HCT116 (cell line): ENCODE results near the gene DIO2. TPM values are rescaled to one million over a fixed set of nuclear protein-coding genes. Genes with fewer than 3 reads are reported as not detected.

ENCODE experiments used
- ATAC-seq: fragments of 200-7000 bp; cut with Tn5 transposase; 2 replicates; pipeline ENCODE4 v1.9.1; 2020; ENCODE audit warnings: mild to moderate bottlenecking, moderate library complexity
- BruUV-seq: library from RNA; stranded (reverse); fragments of 400-500 nt; replicated peaks from 2 replicates; lab custom pipeline; 2021; lab: Mats Ljungman, UMichigan
- CTCF ChIA-PET: fragments of 300-600 bp; sonication (Branson Sonifier 250); formaldehyde crosslinking; loops from one replicate; lab custom pipeline; 2021; ENCODE audit warnings: antibody characterized with exemption; lab: Charles Lee
- POLR2A ChIA-PET: fragments of 300-600, 350-600 bp; sonication (Branson Sonifier 250); formaldehyde crosslinking; loops from one replicate; lab custom pipeline; 2021; ENCODE audit warnings: antibody characterized with exemption; lab: Charles Lee
- RAD21 ChIA-PET, 2 experiments: fragments of 300-600 bp; sonication (Branson Sonifier 250); formaldehyde crosslinking; loops; one replicate each; lab custom pipeline; 2023; ENCODE audit warnings: low total read pairs in 2 of 2; ENCODE audit not compliant: uncharacterized antibody in 2 of 2, unreplicated experiment in 2 of 2, low non-redundant PET in 1 of 2; lab: Charles Lee
- DNase-seq: peaks from one replicate; pipeline ENCODE4 v3.0.0-alpha.2; 2010; ENCODE audit warnings: low read depth, low spot score
- H2AFZ ChIP-seq: fragments of 200-600 bp; shearing (Covaris generic), sonication (generic); 2 replicates; pipeline ENCODE4 v1.6.1; 2017; ENCODE audit warnings: low read depth, mixed run types, mixed read lengths, antibody characterized with exemption, low read length; ENCODE audit not compliant: poor library complexity, severe bottlenecking
- H3K27ac ChIP-seq: 2 replicates; pipeline ENCODE4 v1.5.1; 2012; ENCODE audit warnings: low read depth, low read length
- H3K27me3 ChIP-seq: fragments of 200-600 bp; sonication (generic); 2 replicates; pipeline ENCODE4 v1.6.1; 2016; ENCODE audit warnings: mixed run types, low read length, mixed read lengths; ENCODE audit not compliant: insufficient read depth
- H3K36me3 ChIP-seq, 2 experiments: fragments of 200-500 bp in 1 of 2; fragments of 200-600 bp in 1 of 2; sonication (Bioruptor generic) in 1 of 2; sonication (generic) in 1 of 2; 2 replicates each; pipeline versions ENCODE4 v1.5.1 to v1.6.1; 2014 to 2016; ENCODE audit warnings: low read length in 2 of 2, inconsistent platforms in 1 of 2, mixed read lengths in 1 of 2, mixed run types in 1 of 2; ENCODE audit not compliant: insufficient read depth in 2 of 2, control insufficient read depth in 1 of 2
- H3K4me1 ChIP-seq, 2 experiments: fragments of 200-600 bp in 1 of 2; sonication (generic) in 1 of 2; 2 replicates each; pipeline versions ENCODE4 v1.5.1 to v1.6.1; 2012 to 2017; ENCODE audit warnings: low read length in 2 of 2, inconsistent platforms in 1 of 2, mild to moderate bottlenecking in 1 of 2, mixed read lengths in 1 of 2, mixed run types in 1 of 2, moderate library complexity in 1 of 2; ENCODE audit not compliant: insufficient read depth in 2 of 2, control insufficient read depth in 1 of 2
- H3K4me2 ChIP-seq: fragments of 200-600 bp; sonication (generic); 2 replicates; pipeline ENCODE4 v1.6.1; 2017; ENCODE audit warnings: mixed run types, low read length, mixed read lengths
- H3K4me3 ChIP-seq, 2 experiments: fragments of 200-600 bp in 1 of 2; sonication (generic) in 1 of 2; replicated peaks in 1 of 2; 2 replicates each; pipeline ENCODE4 v1.5.1; 2011 to 2016; ENCODE audit warnings: low read length in 2 of 2, control low read depth in 1 of 2, low read depth in 1 of 2, mild to moderate bottlenecking in 1 of 2, mixed read lengths in 1 of 2, mixed run types in 1 of 2
- H3K79me2 ChIP-seq: fragments of 200-600 bp; sonication (generic); 2 replicates; pipeline ENCODE4 v1.6.1; 2017; ENCODE audit warnings: mild to moderate bottlenecking, mixed run types, low read length, moderate library complexity, mixed read lengths; ENCODE audit not compliant: insufficient read depth
- H3K9ac ChIP-seq: fragments of 200-600 bp; sonication (generic); 2 replicates; pipeline ENCODE4 v1.6.1; 2016; ENCODE audit warnings: low read length, mixed read lengths
- H3K9me2 ChIP-seq: fragments of 200-600 bp; sonication (generic), shearing (Covaris generic); 2 replicates; pipeline ENCODE4 v1.6.1; 2017; ENCODE audit warnings: mixed run types, mild to moderate bottlenecking, moderate library complexity; ENCODE audit not compliant: insufficient read depth
- H3K9me3 ChIP-seq, 2 experiments: fragments of 200-500 bp in 1 of 2; fragments of 200-600 bp in 1 of 2; sonication (Bioruptor generic) in 1 of 2; sonication (generic) in 1 of 2; 2 replicates each; pipeline ENCODE4 v1.6.1; 2014 to 2017; ENCODE audit warnings: low read length in 2 of 2, mixed read lengths in 2 of 2, inconsistent platforms in 1 of 2, low read depth in 1 of 2, mild to moderate bottlenecking in 1 of 2, mixed run types in 1 of 2, moderate library complexity in 1 of 2; ENCODE audit not compliant: control insufficient read depth in 1 of 2, insufficient read depth in 1 of 2
- H4K20me1 ChIP-seq: fragments of 200-600 bp; sonication (generic), shearing (Covaris generic); 2 replicates; pipeline ENCODE4 v1.6.1; 2017; ENCODE audit warnings: mixed run types, mild to moderate bottlenecking, moderate library complexity; ENCODE audit not compliant: insufficient read depth
- CBX3 ChIP-seq: IDR thresholded peaks from 2 replicates; pipeline ENCODE4 v1.6.1; 2012; ENCODE audit warnings: low read depth
- EGR1 ChIP-seq: IDR thresholded peaks from 2 replicates; pipeline ENCODE4 v1.6.1; 2012; ENCODE audit warnings: low read depth
- ELF1 ChIP-seq: IDR thresholded peaks from 2 replicates; pipeline ENCODE4 v1.6.1; 2012; ENCODE audit warnings: low read depth, borderline replicate concordance
- FOSL1 ChIP-seq: IDR thresholded peaks from 2 replicates; pipeline ENCODE4 v1.6.1; 2012; ENCODE audit warnings: low read depth
- JUND ChIP-seq: IDR thresholded peaks from 2 replicates; pipeline ENCODE4 v1.6.1; 2012
- RAD21 ChIP-seq: IDR thresholded peaks from 2 replicates; pipeline ENCODE4 v1.6.1; 2012; ENCODE audit warnings: low read depth, mild to moderate bottlenecking
- SP1 ChIP-seq: IDR thresholded peaks from 2 replicates; pipeline ENCODE4 v1.6.1; 2012; ENCODE audit warnings: low read depth
- YY1 ChIP-seq: IDR thresholded peaks from 2 replicates; pipeline ENCODE4 v1.6.1; 2011; ENCODE audit warnings: low read length, low read depth, moderate library complexity, mild to moderate bottlenecking; ENCODE audit not compliant: insufficient replicate concordance; ENCODE audit errors: extremely low read depth
- intact Hi-C: fragments of 100-400 bp; cut with micrococcal nuclease; formaldehyde crosslinking; loops from 2 replicates; pipeline ENCODE4 v1.10.0; 2022
- total RNA-seq: library from RNA; stranded (reverse); gene quantifications from one replicate; pipeline ENCODE4 v1.2.1, GENCODE V29; 2021; ENCODE audit not compliant: unreplicated experiment
- TF ChIP-seq, protein P1 (sequence below): IDR thresholded peaks from 2 replicates; pipeline ENCODE4 v1.6.1; 2012
- TF ChIP-seq, protein P2 (sequence below): IDR thresholded peaks from 2 replicates; pipeline ENCODE4 v1.6.1; 2012; ENCODE audit warnings: low read depth
- TF ChIP-seq, protein P3 (sequence below), 3 experiments: fragments of 200-600 bp in 1 of 3; sonication (generic) in 1 of 3; IDR thresholded peaks in 2 of 3; conservative IDR thresholded peaks in 1 of 3; 2 replicates each; pipeline ENCODE4 v1.5.1; 2012 to 2017; ENCODE audit warnings: low read depth in 2 of 3, low read length in 2 of 3, antibody characterized with exemption in 1 of 3, borderline replicate concordance in 1 of 3, control low read depth in 1 of 3, mild to moderate bottlenecking in 1 of 3, mixed read lengths in 1 of 3, mixed run types in 1 of 3, moderate library complexity in 1 of 3; ENCODE audit not compliant: insufficient read depth in 1 of 3
- TF ChIP-seq, protein P4 (sequence below): IDR thresholded peaks from 2 replicates; pipeline ENCODE4 v1.6.1; 2012

The DIO2 gene
- total RNA-seq, 1 experiment from 2014 or later: 0.10 TPM

GRCh38 chr14:80206351-80207080, 4.8 kb downstream of the DIO2 start:
- Histone ChIP-seq H3K79me2 (no peaks in the 10 kb centered on the region), H3K9me2 (no peaks in the 10 kb centered on the region), H3K9ac (no peak overlapping the region), H3K27ac (no peak overlapping the region), H3K27me3 (no peaks in the 10 kb centered on the region), H4K20me1 (no peaks in the 10 kb centered on the region), H3K4me1 (no peaks in the 10 kb centered on the region), H3K4me2 (no peak overlapping the region), H2AFZ (no peak overlapping the region), H3K9me3 (no peaks in the 10 kb centered on the region), H3K36me3 (no peaks in the 10 kb centered on the region), H3K4me3 (no peak overlapping the region)
- ATAC-seq: no peak
- TF ChIP-seq CBX3: no peak
- no peak for TF ChIP-seq SP1
- TF ChIP-seq, protein P1, sequence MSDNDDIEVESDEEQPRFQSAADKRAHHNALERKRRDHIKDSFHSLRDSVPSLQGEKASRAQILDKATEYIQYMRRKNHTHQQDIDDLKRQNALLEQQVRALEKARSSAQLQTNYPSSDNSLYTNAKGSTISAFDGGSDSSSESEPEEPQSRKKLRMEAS: no peak
- no peak for TF ChIP-seq ELF1
- no peak for TF ChIP-seq YY1
- TF ChIP-seq EGR1: no peak
- TF ChIP-seq, protein P2, sequence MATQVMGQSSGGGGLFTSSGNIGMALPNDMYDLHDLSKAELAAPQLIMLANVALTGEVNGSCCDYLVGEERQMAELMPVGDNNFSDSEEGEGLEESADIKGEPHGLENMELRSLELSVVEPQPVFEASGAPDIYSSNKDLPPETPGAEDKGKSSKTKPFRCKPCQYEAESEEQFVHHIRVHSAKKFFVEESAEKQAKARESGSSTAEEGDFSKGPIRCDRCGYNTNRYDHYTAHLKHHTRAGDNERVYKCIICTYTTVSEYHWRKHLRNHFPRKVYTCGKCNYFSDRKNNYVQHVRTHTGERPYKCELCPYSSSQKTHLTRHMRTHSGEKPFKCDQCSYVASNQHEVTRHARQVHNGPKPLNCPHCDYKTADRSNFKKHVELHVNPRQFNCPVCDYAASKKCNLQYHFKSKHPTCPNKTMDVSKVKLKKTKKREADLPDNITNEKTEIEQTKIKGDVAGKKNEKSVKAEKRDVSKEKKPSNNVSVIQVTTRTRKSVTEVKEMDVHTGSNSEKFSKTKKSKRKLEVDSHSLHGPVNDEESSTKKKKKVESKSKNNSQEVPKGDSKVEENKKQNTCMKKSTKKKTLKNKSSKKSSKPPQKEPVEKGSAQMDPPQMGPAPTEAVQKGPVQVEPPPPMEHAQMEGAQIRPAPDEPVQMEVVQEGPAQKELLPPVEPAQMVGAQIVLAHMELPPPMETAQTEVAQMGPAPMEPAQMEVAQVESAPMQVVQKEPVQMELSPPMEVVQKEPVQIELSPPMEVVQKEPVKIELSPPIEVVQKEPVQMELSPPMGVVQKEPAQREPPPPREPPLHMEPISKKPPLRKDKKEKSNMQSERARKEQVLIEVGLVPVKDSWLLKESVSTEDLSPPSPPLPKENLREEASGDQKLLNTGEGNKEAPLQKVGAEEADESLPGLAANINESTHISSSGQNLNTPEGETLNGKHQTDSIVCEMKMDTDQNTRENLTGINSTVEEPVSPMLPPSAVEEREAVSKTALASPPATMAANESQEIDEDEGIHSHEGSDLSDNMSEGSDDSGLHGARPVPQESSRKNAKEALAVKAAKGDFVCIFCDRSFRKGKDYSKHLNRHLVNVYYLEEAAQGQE: no peak
- TF ChIP-seq, protein P3, sequence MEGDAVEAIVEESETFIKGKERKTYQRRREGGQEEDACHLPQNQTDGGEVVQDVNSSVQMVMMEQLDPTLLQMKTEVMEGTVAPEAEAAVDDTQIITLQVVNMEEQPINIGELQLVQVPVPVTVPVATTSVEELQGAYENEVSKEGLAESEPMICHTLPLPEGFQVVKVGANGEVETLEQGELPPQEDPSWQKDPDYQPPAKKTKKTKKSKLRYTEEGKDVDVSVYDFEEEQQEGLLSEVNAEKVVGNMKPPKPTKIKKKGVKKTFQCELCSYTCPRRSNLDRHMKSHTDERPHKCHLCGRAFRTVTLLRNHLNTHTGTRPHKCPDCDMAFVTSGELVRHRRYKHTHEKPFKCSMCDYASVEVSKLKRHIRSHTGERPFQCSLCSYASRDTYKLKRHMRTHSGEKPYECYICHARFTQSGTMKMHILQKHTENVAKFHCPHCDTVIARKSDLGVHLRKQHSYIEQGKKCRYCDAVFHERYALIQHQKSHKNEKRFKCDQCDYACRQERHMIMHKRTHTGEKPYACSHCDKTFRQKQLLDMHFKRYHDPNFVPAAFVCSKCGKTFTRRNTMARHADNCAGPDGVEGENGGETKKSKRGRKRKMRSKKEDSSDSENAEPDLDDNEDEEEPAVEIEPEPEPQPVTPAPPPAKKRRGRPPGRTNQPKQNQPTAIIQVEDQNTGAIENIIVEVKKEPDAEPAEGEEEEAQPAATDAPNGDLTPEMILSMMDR (IDR thresholded peaks at IDR 0.05 in 2 of 3, conservative IDR thresholded peaks at IDR 0.05 in 1 of 3; ENCODE audit: borderline replicate concordance in 1 of 3, insufficient read depth in 1 of 3, low read depth in 2 of 3, low read length in 2 of 3): no peak
- TF ChIP-seq FOSL1: no peak
- TF ChIP-seq, protein P4, sequence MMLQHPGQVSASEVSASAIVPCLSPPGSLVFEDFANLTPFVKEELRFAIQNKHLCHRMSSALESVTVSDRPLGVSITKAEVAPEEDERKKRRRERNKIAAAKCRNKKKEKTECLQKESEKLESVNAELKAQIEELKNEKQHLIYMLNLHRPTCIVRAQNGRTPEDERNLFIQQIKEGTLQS: no peak
- no peak for TF ChIP-seq JUND
- TF ChIP-seq RAD21: no peak
- BruUV-seq: no TSS peak
- intact Hi-C loops: no loop called here
- ChIA-PET CTCF (no interaction called here), RAD21 (no interaction called here), POLR2A (no interaction called here)
- no peak for DNase-seq
